Thoracic aorta (tissue), 2 donors: ENCODE data around the gene ZNF829. TPM values are rescaled to one million over a fixed set of nuclear protein-coding genes. Genes with fewer than 3 reads are reported as not detected.

Source experiments
- ATAC-seq: fragments of 150-250 bp; one replicate; pipeline ENCODE4 v1.8.0; 2017; ENCODE audit warnings: low read depth; ENCODE audit not compliant: insufficient number of reproducible peaks, low FRiP score
- DNase-seq: peaks from one replicate; pipeline ENCODE4 v3.0.0-alpha.2; 2020; ENCODE audit warnings: low spot score
- H3K27ac ChIP-seq, 2 donors: fragments of 200-600 bp; sonication (generic); 1 replicate in 1 of 2; 2 replicates in 1 of 2; pipeline ENCODE4 v1.5.1; 2016; ENCODE audit warnings: mild to moderate bottlenecking in 2 of 2, moderate library complexity in 2 of 2
- H3K27me3 ChIP-seq: fragments of 200-600 bp; sonication (generic); replicated peaks from 2 replicates; pipeline ENCODE4 v1.6.0; 2016; ENCODE audit warnings: mild to moderate bottlenecking; ENCODE audit not compliant: insufficient read depth
- H3K36me3 ChIP-seq: fragments of 200-600 bp; sonication (generic); one replicate; pipeline ENCODE4 v1.5.1; 2016
- H3K4me1 ChIP-seq, 2 donors: fragments of 200-600 bp; sonication (generic); 1 replicate in 1 of 2; 2 replicates in 1 of 2; pipeline versions ENCODE4 v1.5.1 to v1.6.0; 2016; ENCODE audit warnings: low read depth in 2 of 2, mild to moderate bottlenecking in 1 of 2; ENCODE audit not compliant: control insufficient read depth in 1 of 2
- H3K4me3 ChIP-seq: fragments of 200-600 bp; sonication (generic); 2 replicates; pipeline ENCODE4 v1.5.1; 2016; ENCODE audit warnings: mild to moderate bottlenecking
- H3K9me3 ChIP-seq: fragments of 200-600 bp; sonication (generic); 2 replicates; pipeline ENCODE4 v1.5.1; 2016
- CTCF ChIP-seq: fragments of 200-600 bp; sonication (generic); IDR thresholded peaks from one replicate; pipeline ENCODE4 v1.5.1; 2019; ENCODE audit warnings: antibody characterized with exemption
- total RNA-seq, 2 donors: library from RNA; depleted of rRNA; stranded (reverse); fragments of >200 nt; gene quantifications; one replicate each; pipeline versions ENCODE4 v1.1.0 to v1.2.3, GENCODE V29; 2016

Gene ZNF829
- total RNA-seq, 2 donors from 2014 or later = 1.2 to 2.7 TPM

GRCh38 chr19:36891768-36892357 is 24.2 kb downstream of the ZNF829 start:
- ATAC-seq = no peak
- H3K4me3 ChIP-seq = peak overlapping the region; percentile 2

GRCh38 chr19:36876993-36877938 is 38.8 kb downstream of the ZNF829 start:
- Histone ChIP-seq H3K27ac (no peak overlapping the region), H3K27me3 (no peaks in the 10 kb centered on the region), H3K4me1 (no peaks in the 10 kb centered on the region), H3K36me3 (peaks cover 64% of the 10 kb centered on the region), H3K4me3 (peak overlapping the region; percentile 1), H3K9me3 (peaks cover 98% of the 10 kb centered on the region)
- no peak for ATAC-seq
- DNase-seq = no peak
- no peak for TF ChIP-seq CTCF

More at GRCh38 chr19:36891768-36892357, 24.2 kb downstream of the ZNF829 start:
- Histone ChIP-seq H3K27me3 (no peaks in the 10 kb centered on the region), H3K27ac (no peak overlapping the region), H3K4me1 (no peaks in the 10 kb centered on the region), H3K36me3 (peaks cover 59% of the 10 kb centered on the region), H3K9me3 (peaks cover 99% of the 10 kb centered on the region)
- no peak for DNase-seq
- no peak for TF ChIP-seq CTCF

- H3K4me3 ChIP-seq = peak overlapping the region; percentile 97
- no peaks in the 10 kb centered on the region for H3K27me3 ChIP-seq
- peaks cover 8 to 18% of the 10 kb centered on the region in 2 donors for H3K4me1 ChIP-seq
- no peak for DNase-seq
- ATAC-seq = no peak
- H3K9me3 ChIP-seq = peaks cover 16% of the 10 kb centered on the region
- no peak overlapping the region for H3K27ac ChIP-seq
- H3K36me3 ChIP-seq = peaks cover 21% of the 10 kb centered on the region
- no peak for TF ChIP-seq CTCF
These were observed 64.2 kb downstream of the ZNF829 start for GRCh38 chr19:36851898-36852297.

GRCh38 chr19:36850559-36851442 is 65.3 kb downstream of the ZNF829 start, which contains the start of gene ZNF345:
TSS of gene ZNF345 (plus strand) at chr19:36850876. CDS start at chr19:36876831, 25,955 bp downstream.
- DNase-seq (peak; percentile 80), ATAC-seq (peak; percentile 99)
- Histone ChIP-seq H3K4me3 (peak within 1 kb of the TSS; percentile 97), H3K27me3 (no peaks in the 10 kb centered on the region), H3K27ac (peak within 1 kb of the TSS; percentile 65 to 91), H3K4me1 (peaks cover 8 to 18% of the 10 kb centered on the region in 2 donors), H3K36me3 (peaks cover 16% of the 10 kb centered on the region), H3K9me3 (peaks cover 7% of the 10 kb centered on the region)
- TF ChIP-seq CTCF = no peak
